ENCODE measurements around the gene VASH1. TPM values are rescaled to one million over a fixed set of nuclear protein-coding genes. Genes with fewer than 3 reads are reported as not detected.

Gene VASH1
- 1 to 10 TPM; 7.3 to 9.2 TPM for total RNA-seq
- polyA plus RNA-seq (2013, experiment 1 of 2) = 4.0 TPM
- polyA plus RNA-seq (2013, experiment 2 of 2) = 10.0 TPM
- 0.74 to 48.4 (median 11.7) reads per million in 172 experiments for total RNA-seq

DNA sequence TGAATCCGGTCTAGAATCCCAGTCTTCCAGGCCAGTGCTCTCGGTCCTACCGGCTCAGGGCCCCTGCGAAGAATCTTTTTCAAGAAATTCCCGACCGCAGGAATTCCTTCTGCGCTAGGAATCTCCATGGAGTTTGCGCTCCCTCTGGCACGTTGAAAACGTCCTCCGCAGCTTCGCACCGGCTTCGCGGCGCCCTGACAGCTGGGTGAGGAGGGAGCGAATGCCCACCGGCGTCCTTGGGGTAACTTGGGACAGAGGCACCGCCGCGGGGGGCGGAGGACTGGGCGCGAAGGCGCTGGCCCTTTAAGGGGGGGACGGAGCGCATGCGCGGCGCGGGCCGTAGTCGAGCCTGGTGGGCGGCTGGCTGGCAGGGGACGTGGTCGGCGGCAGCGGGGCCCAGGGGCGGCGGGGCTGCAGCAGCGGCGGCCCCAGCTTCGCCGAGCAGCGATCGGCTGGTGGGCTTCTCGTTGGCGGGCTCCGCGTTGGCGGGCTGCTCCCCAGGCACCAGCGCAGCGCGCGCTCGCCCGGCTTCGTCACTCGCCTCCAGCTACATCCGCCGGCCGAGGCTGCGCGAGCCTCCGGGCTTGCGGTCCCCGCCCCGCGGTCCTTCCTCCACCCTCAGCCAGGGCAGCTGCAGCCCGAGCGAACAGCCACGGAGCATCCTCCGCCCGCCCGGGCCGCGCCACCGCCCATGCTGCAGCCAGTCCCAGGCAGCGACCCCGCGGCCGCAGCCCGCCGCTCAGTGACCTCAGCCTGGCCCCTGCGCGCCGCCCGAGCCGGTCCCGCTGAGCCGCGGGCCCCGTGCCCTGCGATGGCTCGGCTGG lies at the start of gene VASH1:
TSS of gene VASH1 (plus strand) at position 333 of the 824 bp plus-strand sequence. CDS start 1,354 bp downstream, outside the sequence.
- ChIA-PET CTCF (no interaction called here), POLR2A (interaction anchor here (1.0 to 1.4 kb wide), 2 partner anchors 11 to 51 kb away, joined by 4 read pairs; partner anchors contain the start of gene ANGEL1)
- TF ChIP-seq, protein P1, sequence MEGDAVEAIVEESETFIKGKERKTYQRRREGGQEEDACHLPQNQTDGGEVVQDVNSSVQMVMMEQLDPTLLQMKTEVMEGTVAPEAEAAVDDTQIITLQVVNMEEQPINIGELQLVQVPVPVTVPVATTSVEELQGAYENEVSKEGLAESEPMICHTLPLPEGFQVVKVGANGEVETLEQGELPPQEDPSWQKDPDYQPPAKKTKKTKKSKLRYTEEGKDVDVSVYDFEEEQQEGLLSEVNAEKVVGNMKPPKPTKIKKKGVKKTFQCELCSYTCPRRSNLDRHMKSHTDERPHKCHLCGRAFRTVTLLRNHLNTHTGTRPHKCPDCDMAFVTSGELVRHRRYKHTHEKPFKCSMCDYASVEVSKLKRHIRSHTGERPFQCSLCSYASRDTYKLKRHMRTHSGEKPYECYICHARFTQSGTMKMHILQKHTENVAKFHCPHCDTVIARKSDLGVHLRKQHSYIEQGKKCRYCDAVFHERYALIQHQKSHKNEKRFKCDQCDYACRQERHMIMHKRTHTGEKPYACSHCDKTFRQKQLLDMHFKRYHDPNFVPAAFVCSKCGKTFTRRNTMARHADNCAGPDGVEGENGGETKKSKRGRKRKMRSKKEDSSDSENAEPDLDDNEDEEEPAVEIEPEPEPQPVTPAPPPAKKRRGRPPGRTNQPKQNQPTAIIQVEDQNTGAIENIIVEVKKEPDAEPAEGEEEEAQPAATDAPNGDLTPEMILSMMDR (IDR thresholded peaks at IDR 0.05) = no peak
- H3K36me3 ChIP-seq (ENCODE audit: insufficient read depth, low read length) = no peaks in the 10 kb centered on the region
- no peak within 1 kb of the TSS for H3K27ac ChIP-seq (ENCODE audit: low read depth in 1 of 2, low read length in 2 of 2)
- H3K4me1 ChIP-seq (ENCODE audit: insufficient read depth, low read length) = peaks cover 27% of the 10 kb centered on the region
- no peaks in the 10 kb centered on the region for H3K9me3 ChIP-seq (ENCODE audit: control insufficient read depth in 1 of 2, insufficient read depth in 1 of 2, low read length in 2 of 2)
- H3K27me3 ChIP-seq (ENCODE audit: control insufficient read depth in 1 of 2, insufficient read depth in 2 of 2, low read length in 2 of 2) = peaks cover 0 to 7% of the 10 kb centered on the region in 2 experiments
- DNase-seq = peak in 13 of 14 experiments; percentile 15 to 80 (median 49)
- intact Hi-C loops (cut with DNase I, micrococcal nuclease) = no loop called here
- ATAC-seq (ENCODE audit: poor library complexity) = peak; percentile 68
- Mint-ChIP-seq H3K4me3 (peak within 1 kb of the TSS; percentile 88), H3K9me3 (no peaks in the 10 kb centered on the region), H3K27me3 (peaks cover 30% of the 10 kb centered on the region), H3K4me1 (ENCODE audit: low read depth) (peaks cover 28% of the 10 kb centered on the region), H3K27ac (peak within 1 kb of the TSS; percentile 75), H3K36me3 (ENCODE audit: low read depth) (no peaks in the 10 kb centered on the region)
- peak within 1 kb of the TSS; percentile 49 for H3K4me3 ChIP-seq (ENCODE audit: low read length)

DNA sequence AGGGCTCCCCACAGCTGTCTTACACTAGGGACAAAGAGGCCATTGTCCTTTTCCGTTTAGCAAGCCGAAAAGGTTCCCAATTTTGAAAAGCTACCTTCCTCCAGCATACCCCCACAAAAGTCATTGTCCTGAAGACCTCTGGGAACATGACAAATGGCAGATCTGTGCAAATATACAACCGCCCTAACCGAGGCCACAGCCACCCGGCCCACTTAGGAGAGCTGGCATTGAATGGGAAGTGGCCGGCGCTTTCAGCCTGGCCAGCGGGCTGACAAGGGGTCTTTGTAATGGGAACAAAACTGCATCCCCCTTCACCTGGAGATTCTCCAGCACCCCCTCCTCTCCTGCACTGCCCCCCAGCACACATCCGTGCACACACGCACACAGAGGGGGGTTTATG lies 48.1 kb upstream of the VASH1 start:
- Histone ChIP-seq H3K4me3 (ENCODE audit: low read length) (no peak overlapping the region), H3K9me3 (ENCODE audit: control insufficient read depth in 1 of 2, insufficient read depth in 1 of 2, low read length in 2 of 2) (no peaks in the 10 kb centered on the region), H3K27ac (ENCODE audit: low read depth in 1 of 2, low read length in 2 of 2) (no peak overlapping the region), H3K4me1 (ENCODE audit: insufficient read depth, low read length) (no peaks in the 10 kb centered on the region), H3K36me3 (ENCODE audit: insufficient read depth, low read length) (no peaks in the 10 kb centered on the region), H3K27me3 (ENCODE audit: control insufficient read depth in 1 of 2, insufficient read depth in 2 of 2, low read length in 2 of 2) (peaks cover 2 to 3% of the 10 kb centered on the region in 2 experiments)
- peaks cover 35% of the 10 kb centered on the region for H3K27me3 Mint-ChIP-seq
- ChIA-PET POLR2A (no interaction called here), CTCF (interaction anchor here (0.7 to 1.0 kb wide), 2 partner anchors 9 to 71 kb away, joined by 3 to 4 read pairs; no protein-coding TSS in a partner anchor)
- intact Hi-C loops (cut with DNase I, micrococcal nuclease) = loop anchor here (5.0 to 10.0 kb wide), 3 partner anchors 54 to 602 kb away; no protein-coding TSS in a partner anchor
- no peak overlapping the region for H3K27ac Mint-ChIP-seq
- H3K4me3 Mint-ChIP-seq = no peak overlapping the region
- H3K9me3 Mint-ChIP-seq = no peaks in the 10 kb centered on the region
- TF ChIP-seq, protein P1 (IDR thresholded peaks at IDR 0.05) = no peak
- ATAC-seq (ENCODE audit: poor library complexity) = no peak
- no peak for DNase-seq
- H3K36me3 Mint-ChIP-seq (ENCODE audit: low read depth) = no peaks in the 10 kb centered on the region
- H3K4me1 Mint-ChIP-seq (ENCODE audit: low read depth) = no peaks in the 10 kb centered on the region

DNA sequence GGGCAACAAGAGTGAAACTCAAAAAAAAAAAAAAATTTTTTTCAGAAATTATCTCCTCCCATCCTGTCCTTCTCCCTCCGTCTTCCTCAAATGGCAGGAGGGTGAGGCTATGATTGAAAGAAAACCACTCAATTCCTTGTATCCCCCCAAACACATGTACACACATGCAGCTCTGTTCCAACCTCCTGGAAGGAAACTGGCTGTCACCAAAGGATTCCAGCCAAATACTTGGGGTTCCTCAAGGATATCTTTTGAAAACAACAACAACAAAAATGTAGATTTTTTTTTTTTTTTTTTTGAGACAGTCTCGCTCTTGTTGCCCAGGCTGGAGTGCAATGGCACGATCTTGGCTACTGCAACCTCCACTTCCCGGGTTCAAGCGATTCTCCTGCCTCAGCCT lies 46.8 kb upstream of the VASH1 start:
- DNase-seq = no peak
- Histone ChIP-seq H3K4me1 (ENCODE audit: insufficient read depth, low read length) (no peaks in the 10 kb centered on the region), H3K27me3 (ENCODE audit: control insufficient read depth in 1 of 2, insufficient read depth in 2 of 2, low read length in 2 of 2) (peaks cover 3 to 6% of the 10 kb centered on the region in 2 experiments), H3K9me3 (ENCODE audit: control insufficient read depth in 1 of 2, insufficient read depth in 1 of 2, low read length in 2 of 2) (no peaks in the 10 kb centered on the region), H3K36me3 (ENCODE audit: insufficient read depth, low read length) (no peaks in the 10 kb centered on the region), H3K4me3 (ENCODE audit: low read length) (no peak overlapping the region), H3K27ac (ENCODE audit: low read depth in 1 of 2, low read length in 2 of 2) (no peak overlapping the region)
- Mint-ChIP-seq H3K4me3 (no peak overlapping the region), H3K27ac (no peak overlapping the region), H3K4me1 (ENCODE audit: low read depth) (no peaks in the 10 kb centered on the region), H3K36me3 (ENCODE audit: low read depth) (no peaks in the 10 kb centered on the region), H3K27me3 (peaks cover 35% of the 10 kb centered on the region), H3K9me3 (no peaks in the 10 kb centered on the region)
- TF ChIP-seq, protein P1 (IDR thresholded peaks at IDR 0.05) = no peak
- intact Hi-C loops (cut with DNase I, micrococcal nuclease) = loop anchor here (1.0 to 10.0 kb wide), 4 partner anchors 53 to 600 kb away; no protein-coding TSS in a partner anchor
- ChIA-PET POLR2A (no interaction called here), CTCF (interaction anchor here (0.7 kb wide), 2 partner anchors 97 to 515 kb away, joined by 3 to 4 read pairs; no protein-coding TSS in a partner anchor)
- ATAC-seq (ENCODE audit: poor library complexity) = no peak

Measured in CD4-positive, alpha-beta T cell (primary cell).